GM19438 (cell line): Measurements from ENCODE around the gene TOP3B.

Experiments
- ATAC-seq: cut with Tn5 transposase; IDR thresholded peaks from one replicate; pipeline ENCODE4 v1.9.1; 2021; ENCODE audit warnings: low read depth; ENCODE audit not compliant: unreplicated experiment

Gene TOP3B

GRCh38 chr22:21985214-21985613 is 2.6 kb upstream of the TOP3B start:
- ATAC-seq = no peak

- ATAC-seq = no peak
These were observed 2.2 kb upstream of the TOP3B start for GRCh38 chr22:21984793-21985192.

GRCh38 chr22:21981874-21982273 is 713 bp downstream of the TOP3B start:
- ATAC-seq = no peak

- no peak for ATAC-seq
These were observed 2.0 kb downstream of the TOP3B start for GRCh38 chr22:21980547-21980946.

GRCh38 chr22:21978564-21979386 is 3.8 kb downstream of the TOP3B start:
- no peak for ATAC-seq

- ATAC-seq = no peak
These were observed 4.8 kb downstream of the TOP3B start for GRCh38 chr22:21977814-21978213.

- ATAC-seq = no peak
These were observed 6.7 kb downstream of the TOP3B start for GRCh38 chr22:21975854-21976345.

GRCh38 chr22:21975273-21975672 is 7.3 kb downstream of the TOP3B start:
- no peak for ATAC-seq

GRCh38 chr22:21974058-21974649 is 8.4 kb downstream of the TOP3B start:
- ATAC-seq = no peak

GRCh38 chr22:21972806-21973205 is 9.8 kb downstream of the TOP3B start:
- ATAC-seq = no peak

- ATAC-seq = no peak
These were observed 10.3 kb downstream of the TOP3B start for GRCh38 chr22:21972293-21972779.

GRCh38 chr22:21971858-21972275 is 10.7 kb downstream of the TOP3B start:
- ATAC-seq = no peak

- ATAC-seq = no peak
These were observed 11.6 kb downstream of the TOP3B start for GRCh38 chr22:21970800-21971617.

GRCh38 chr22:21970037-21970799 is 12.4 kb downstream of the TOP3B start:
- ATAC-seq = no peak

- ATAC-seq = no peak
These were observed 14.0 kb downstream of the TOP3B start for GRCh38 chr22:21968452-21969129.

- ATAC-seq = no peak
These were observed 14.8 kb downstream of the TOP3B start for GRCh38 chr22:21967693-21968271.

- ATAC-seq = no peak
These were observed 15.7 kb downstream of the TOP3B start for GRCh38 chr22:21966643-21967516.

- no peak for ATAC-seq
These were observed 16.8 kb downstream of the TOP3B start for GRCh38 chr22:21965762-21966288.
